ENCODE results near the gene RPH3AL.

RPH3AL gene

DNA sequence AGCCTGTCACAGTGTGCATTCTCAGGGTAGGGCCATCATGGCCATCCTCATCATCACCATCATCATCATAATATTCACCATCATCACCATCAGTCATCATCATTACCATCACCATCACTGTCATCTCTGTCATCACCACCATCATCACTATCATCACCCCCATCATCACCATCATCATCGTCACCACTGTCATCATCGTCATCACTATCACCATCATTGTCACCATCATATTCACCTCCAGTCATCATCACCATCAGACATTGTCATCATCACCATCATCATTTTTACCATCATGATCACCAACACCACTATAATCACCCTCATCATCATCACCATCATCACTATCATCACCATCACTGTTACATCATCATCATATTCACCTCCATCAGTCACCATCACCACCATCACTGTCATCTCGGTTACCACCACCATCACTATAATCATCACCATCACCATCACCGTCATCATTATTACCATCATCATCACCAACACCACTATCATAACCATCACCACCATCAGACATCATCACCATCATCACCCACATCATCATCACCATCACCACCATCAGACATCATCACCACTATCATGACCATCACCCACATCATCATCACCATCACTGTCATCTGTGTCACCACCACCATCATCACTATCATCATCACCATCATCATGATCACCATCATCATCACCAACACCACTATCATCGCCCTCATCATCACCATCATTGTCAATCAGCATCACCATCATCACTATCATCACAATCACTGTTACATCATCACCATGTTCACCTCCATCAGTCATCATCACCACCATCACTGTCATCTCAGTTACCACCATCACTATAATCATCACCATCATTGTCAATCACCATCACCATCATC lies 8.5 kb downstream of the RPH3AL start:
- TF ChIP-seq CEBPB (IDR thresholded peaks at IDR 0.05) (no peak), ZBTB7A (IDR thresholded peaks at IDR 0.05; ENCODE audit: low read depth) (no peak), EGR1 (IDR thresholded peaks at IDR 0.05) (no peak)
- TF ChIP-seq, protein P1, sequence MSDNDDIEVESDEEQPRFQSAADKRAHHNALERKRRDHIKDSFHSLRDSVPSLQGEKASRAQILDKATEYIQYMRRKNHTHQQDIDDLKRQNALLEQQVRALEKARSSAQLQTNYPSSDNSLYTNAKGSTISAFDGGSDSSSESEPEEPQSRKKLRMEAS (IDR thresholded peaks at IDR 0.05), result no peak

DNA sequence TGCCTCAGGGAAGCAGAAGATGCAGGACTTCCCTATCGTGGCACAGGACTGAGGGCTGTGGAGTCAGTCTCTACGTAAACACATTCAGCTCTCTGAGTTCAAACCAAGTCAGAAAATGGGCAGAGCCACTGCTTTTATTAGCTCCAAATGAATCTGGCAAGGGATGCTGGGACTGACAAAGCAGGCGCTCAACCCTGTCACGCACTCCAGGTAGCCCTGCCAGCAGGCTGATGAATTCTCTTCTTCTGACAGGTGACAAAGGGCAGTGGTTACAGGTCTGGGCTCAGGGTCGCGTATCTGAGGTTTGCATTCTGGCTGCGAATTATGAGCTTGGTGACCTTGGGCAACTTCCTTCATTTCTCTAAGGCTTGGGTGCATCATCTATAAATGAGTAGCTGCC lies 9.4 kb downstream of the RPH3AL start:
- TF ChIP-seq, protein P2, sequence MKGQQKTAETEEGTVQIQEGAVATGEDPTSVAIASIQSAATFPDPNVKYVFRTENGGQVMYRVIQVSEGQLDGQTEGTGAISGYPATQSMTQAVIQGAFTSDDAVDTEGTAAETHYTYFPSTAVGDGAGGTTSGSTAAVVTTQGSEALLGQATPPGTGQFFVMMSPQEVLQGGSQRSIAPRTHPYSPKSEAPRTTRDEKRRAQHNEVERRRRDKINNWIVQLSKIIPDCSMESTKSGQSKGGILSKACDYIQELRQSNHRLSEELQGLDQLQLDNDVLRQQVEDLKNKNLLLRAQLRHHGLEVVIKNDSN (IDR thresholded peaks at IDR 0.05), result no peak
- TF ChIP-seq, protein P3, sequence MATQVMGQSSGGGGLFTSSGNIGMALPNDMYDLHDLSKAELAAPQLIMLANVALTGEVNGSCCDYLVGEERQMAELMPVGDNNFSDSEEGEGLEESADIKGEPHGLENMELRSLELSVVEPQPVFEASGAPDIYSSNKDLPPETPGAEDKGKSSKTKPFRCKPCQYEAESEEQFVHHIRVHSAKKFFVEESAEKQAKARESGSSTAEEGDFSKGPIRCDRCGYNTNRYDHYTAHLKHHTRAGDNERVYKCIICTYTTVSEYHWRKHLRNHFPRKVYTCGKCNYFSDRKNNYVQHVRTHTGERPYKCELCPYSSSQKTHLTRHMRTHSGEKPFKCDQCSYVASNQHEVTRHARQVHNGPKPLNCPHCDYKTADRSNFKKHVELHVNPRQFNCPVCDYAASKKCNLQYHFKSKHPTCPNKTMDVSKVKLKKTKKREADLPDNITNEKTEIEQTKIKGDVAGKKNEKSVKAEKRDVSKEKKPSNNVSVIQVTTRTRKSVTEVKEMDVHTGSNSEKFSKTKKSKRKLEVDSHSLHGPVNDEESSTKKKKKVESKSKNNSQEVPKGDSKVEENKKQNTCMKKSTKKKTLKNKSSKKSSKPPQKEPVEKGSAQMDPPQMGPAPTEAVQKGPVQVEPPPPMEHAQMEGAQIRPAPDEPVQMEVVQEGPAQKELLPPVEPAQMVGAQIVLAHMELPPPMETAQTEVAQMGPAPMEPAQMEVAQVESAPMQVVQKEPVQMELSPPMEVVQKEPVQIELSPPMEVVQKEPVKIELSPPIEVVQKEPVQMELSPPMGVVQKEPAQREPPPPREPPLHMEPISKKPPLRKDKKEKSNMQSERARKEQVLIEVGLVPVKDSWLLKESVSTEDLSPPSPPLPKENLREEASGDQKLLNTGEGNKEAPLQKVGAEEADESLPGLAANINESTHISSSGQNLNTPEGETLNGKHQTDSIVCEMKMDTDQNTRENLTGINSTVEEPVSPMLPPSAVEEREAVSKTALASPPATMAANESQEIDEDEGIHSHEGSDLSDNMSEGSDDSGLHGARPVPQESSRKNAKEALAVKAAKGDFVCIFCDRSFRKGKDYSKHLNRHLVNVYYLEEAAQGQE (IDR thresholded peaks at IDR 0.05; ENCODE audit: low read depth), result no peak
- TF ChIP-seq CREB1 (IDR thresholded peaks at IDR 0.05; ENCODE audit: low read depth) (no peak), TEAD4 (IDR thresholded peaks at IDR 0.05) (no peak)

DNA sequence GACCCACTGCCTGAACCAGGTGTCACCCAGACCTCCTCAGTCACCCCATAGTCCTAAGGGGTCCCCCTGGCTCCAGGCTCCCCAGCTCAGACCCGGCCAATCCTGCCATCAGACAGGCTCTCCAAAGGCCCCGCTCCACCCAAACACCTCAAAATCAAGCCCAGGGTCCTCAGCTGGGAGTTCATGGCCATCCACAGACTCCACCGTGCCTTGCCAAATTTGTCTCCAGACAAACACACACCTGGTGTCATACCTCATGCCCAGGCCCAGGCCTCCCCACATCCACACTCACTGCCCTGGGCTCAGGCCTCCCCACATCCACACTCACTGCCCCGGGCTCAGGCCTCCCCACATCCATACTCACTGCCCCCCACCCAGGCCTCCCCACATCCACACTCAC lies 12.5 kb downstream of the RPH3AL start:
- TF ChIP-seq EP300 (IDR thresholded peaks at IDR 0.05; ENCODE audit: borderline replicate concordance) (no peak), RAD21 (IDR thresholded peaks at IDR 0.05; ENCODE audit: low read depth) (no peak), CEBPB (IDR thresholded peaks at IDR 0.05) (no peak), CREB1 (IDR thresholded peaks at IDR 0.05; ENCODE audit: low read depth) (no peak), NFIC (IDR thresholded peaks at IDR 0.05) (no peak), TAF1 (IDR thresholded peaks at IDR 0.05; ENCODE audit: low read depth) (no peak), TEAD4 (IDR thresholded peaks at IDR 0.05) (no peak), YY1 (IDR thresholded peaks at IDR 0.05; ENCODE audit: low read depth) (no peak)
- TF ChIP-seq, protein P3 (IDR thresholded peaks at IDR 0.05; ENCODE audit: low read depth), result no peak
- TF ChIP-seq, protein P2 (IDR thresholded peaks at IDR 0.05), result no peak
- TF ChIP-seq, protein P1 (IDR thresholded peaks at IDR 0.05), result no peak

DNA sequence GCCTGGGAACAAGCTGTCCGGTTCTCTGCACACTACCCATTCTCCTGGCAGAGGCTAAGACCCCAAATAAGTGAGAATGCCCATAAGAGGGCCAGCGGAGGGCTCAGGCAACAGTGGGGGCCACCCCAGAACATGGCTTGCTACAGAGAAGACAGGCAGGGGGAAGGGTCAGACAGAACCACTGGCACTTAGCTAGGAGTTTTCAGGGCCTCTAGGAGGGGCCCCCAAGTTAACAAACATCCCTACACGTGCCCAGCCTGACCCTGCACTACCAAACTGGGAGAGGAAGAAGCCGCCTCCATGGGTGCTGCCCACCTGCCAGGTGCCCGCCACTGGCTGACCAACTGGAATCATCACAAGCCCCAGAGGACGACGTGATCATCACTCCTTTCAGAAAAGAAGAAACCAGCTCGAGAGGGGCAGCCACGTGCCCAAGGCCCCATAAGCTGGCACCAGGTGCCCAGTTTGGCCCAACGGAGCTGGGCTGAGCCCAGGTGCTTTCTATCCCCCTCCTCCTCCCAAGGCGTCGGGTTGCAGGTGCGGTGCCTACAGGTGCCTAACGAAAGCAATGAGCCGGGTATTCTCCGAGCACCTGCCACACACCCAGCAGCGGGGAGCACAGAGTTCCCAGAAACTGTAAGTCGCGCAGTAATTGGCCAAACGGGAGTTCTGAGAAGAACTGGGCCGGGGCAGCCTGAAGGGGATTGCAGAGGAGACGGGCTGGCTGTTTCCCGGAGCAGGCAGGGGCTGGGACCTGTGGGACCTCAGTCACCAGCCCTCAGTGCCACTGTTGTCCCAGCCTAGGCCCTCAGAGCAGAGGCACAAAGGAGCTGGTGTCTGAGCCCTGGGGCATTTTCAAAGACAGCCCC lies 13.2 kb downstream of the RPH3AL start:
- TF ChIP-seq, protein P2 (IDR thresholded peaks at IDR 0.05), result no peak
- no peak for TF ChIP-seq NFIC (IDR thresholded peaks at IDR 0.05)
- TF ChIP-seq CEBPB (IDR thresholded peaks at IDR 0.05), result no peak
- TF ChIP-seq EGR1 (IDR thresholded peaks at IDR 0.05), result no peak
- no peak for TF ChIP-seq TAF1 (IDR thresholded peaks at IDR 0.05; ENCODE audit: low read depth)
- no peak for TF ChIP-seq YY1 (IDR thresholded peaks at IDR 0.05; ENCODE audit: low read depth)
- TF ChIP-seq RAD21 (IDR thresholded peaks at IDR 0.05; ENCODE audit: low read depth), result no peak
- TF ChIP-seq CREB1 (IDR thresholded peaks at IDR 0.05; ENCODE audit: low read depth), result no peak
- no peak for TF ChIP-seq ZBTB7A (IDR thresholded peaks at IDR 0.05; ENCODE audit: low read depth)

DNA sequence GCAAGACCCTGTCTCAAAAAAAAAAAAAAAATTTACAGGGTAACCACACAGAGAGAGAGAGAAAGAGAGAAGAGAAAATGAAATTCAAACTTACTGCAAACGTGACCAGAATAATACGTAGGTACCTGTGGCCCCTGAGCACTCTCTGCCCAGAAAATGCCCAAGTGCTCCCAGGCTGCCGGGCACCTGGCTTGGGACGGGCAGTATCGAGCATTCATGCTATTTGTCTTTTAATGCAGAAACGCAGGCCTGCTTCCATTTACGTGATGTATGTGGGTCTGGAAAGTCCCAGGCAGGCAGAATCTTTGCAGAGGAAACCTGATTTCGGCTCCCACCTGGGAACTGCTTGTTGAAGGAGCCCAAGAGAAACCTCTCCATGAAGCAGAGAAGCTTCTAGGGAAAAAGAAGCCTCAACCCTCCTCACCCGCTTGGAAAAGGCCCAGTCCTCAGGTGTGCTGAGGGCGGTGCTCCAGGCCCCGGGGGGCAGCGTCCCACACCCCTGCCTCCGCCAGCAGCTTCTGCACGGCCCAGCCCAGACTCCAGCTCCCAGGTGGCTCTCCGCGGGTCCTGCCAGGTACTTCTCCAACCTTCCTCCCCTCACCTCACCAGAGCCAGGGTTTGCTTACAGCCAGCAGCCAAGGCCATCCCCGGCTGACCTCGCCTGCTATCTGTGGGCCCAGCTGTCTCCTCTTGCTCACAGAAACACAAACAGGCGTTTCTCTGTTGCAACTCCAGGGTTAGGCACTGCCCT lies 14.0 kb downstream of the RPH3AL start:
- TF ChIP-seq FOXM1 (IDR thresholded peaks at IDR 0.05; ENCODE audit: borderline replicate concordance, low read depth) (no peak), NFIC (IDR thresholded peaks at IDR 0.05) (no peak), CEBPB (IDR thresholded peaks at IDR 0.05) (no peak), TEAD4 (IDR thresholded peaks at IDR 0.05) (no peak), CREB1 (IDR thresholded peaks at IDR 0.05; ENCODE audit: low read depth) (no peak), EP300 (IDR thresholded peaks at IDR 0.05; ENCODE audit: borderline replicate concordance) (no peak), EGR1 (IDR thresholded peaks at IDR 0.05) (no peak), TAF1 (IDR thresholded peaks at IDR 0.05; ENCODE audit: low read depth) (no peak), ZBTB7A (IDR thresholded peaks at IDR 0.05; ENCODE audit: low read depth) (no peak)
- TF ChIP-seq, protein P3 (IDR thresholded peaks at IDR 0.05; ENCODE audit: low read depth), result no peak
- TF ChIP-seq, protein P1 (IDR thresholded peaks at IDR 0.05), result no peak
- TF ChIP-seq, protein P2 (IDR thresholded peaks at IDR 0.05), result no peak

Data from Ishikawa (cell line).